Measurements from ENCODE around the gene SV2B. TPM values are rescaled to one million over a fixed set of nuclear protein-coding genes. Genes with fewer than 3 reads are reported as not detected.

The SV2B gene
- total RNA-seq, 1 experiment from 2014 or later: 3.9 TPM

DNA sequence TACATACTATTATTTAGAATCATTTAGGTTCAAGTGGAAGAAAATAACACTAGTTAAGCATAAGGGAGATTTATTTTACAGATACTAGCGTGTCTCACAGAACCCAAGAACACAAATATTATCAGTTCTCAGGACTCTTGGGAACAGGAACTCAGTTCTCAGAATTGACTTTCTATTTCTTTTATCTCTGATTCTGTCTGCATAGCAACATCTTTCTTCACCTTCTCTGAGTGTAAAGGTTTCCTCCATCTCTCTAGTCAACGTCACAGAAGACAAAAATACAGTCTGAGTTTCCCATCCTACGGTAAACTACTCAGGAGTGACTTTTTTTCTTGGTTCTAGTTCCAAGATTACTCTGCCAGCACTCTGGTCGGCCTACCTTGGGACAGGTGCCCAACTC is 220.0 kb downstream of the SV2B start:
- Histone ChIP-seq H3K9me3 (ENCODE audit: low read depth, low read length, poor library complexity, severe bottlenecking) (no peaks in the 10 kb centered on the region), H3K27me3 (replicated peaks; ENCODE audit: insufficient read depth, low read depth, low read length, poor library complexity) (no peaks in the 10 kb centered on the region), H3K27ac (ENCODE audit: low read depth, low read length, poor library complexity, severe bottlenecking) (no peak overlapping the region), H3K4me1 (ENCODE audit: insufficient read depth, low read length, poor library complexity, severe bottlenecking) (no peaks in the 10 kb centered on the region), H3K4me3 (ENCODE audit: low read depth, low read length, poor library complexity, severe bottlenecking) (no peak overlapping the region), H3K36me3 (ENCODE audit: insufficient read depth, low read length, poor library complexity, severe bottlenecking) (no peaks in the 10 kb centered on the region)
- DNase-seq (ENCODE audit: low spot score): no peak
- no TSS peak for BruUV-seq (replicated peaks)
- intact Hi-C loops (cut with micrococcal nuclease; ENCODE audit: unreplicated experiment): no loop called here
- POLR2A ChIA-PET (ENCODE audit: low non-redundant PET): no interaction called here
- CTCF ChIA-PET: no interaction called here
- TF ChIP-seq EZH2 (IDR thresholded peaks at IDR 0.05; ENCODE audit: borderline replicate concordance, low read depth, low read length, poor library complexity, severe bottlenecking): no peak
- TF ChIP-seq, protein P1, sequence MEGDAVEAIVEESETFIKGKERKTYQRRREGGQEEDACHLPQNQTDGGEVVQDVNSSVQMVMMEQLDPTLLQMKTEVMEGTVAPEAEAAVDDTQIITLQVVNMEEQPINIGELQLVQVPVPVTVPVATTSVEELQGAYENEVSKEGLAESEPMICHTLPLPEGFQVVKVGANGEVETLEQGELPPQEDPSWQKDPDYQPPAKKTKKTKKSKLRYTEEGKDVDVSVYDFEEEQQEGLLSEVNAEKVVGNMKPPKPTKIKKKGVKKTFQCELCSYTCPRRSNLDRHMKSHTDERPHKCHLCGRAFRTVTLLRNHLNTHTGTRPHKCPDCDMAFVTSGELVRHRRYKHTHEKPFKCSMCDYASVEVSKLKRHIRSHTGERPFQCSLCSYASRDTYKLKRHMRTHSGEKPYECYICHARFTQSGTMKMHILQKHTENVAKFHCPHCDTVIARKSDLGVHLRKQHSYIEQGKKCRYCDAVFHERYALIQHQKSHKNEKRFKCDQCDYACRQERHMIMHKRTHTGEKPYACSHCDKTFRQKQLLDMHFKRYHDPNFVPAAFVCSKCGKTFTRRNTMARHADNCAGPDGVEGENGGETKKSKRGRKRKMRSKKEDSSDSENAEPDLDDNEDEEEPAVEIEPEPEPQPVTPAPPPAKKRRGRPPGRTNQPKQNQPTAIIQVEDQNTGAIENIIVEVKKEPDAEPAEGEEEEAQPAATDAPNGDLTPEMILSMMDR (conservative IDR thresholded peaks at IDR 0.05; ENCODE audit: low read depth, low read length): no peak

DNA sequence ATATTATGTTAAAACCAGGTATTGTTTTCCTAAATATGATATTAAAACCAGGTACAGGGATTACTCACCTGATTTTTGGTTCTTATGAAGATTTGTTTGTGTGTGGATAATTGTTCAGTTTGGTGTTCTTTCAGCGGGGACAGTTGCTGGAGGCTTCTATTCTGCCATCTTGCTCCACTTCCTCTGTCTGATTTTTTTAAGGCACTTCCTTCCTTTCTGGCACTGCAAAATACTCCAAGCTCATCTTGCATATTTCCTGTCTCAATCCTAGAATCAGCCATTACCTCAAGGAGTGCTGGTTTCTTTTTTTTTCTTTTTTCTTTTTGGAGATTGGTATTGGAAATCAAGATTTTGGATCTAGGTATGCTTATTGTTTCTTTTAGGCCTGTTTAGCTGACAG is 229.9 kb downstream of the SV2B start:
- ChIA-PET CTCF (no interaction called here), POLR2A (ENCODE audit: low non-redundant PET) (no interaction called here)
- no peak for TF ChIP-seq EZH2 (IDR thresholded peaks at IDR 0.05; ENCODE audit: borderline replicate concordance, low read depth, low read length, poor library complexity, severe bottlenecking)
- TF ChIP-seq, protein P1 (conservative IDR thresholded peaks at IDR 0.05; ENCODE audit: low read depth, low read length): no peak
- H3K27me3 ChIP-seq (replicated peaks; ENCODE audit: insufficient read depth, low read depth, low read length, poor library complexity): no peaks in the 10 kb centered on the region
- H3K4me1 ChIP-seq (ENCODE audit: insufficient read depth, low read length, poor library complexity, severe bottlenecking): no peaks in the 10 kb centered on the region
- no TSS peak for BruUV-seq (replicated peaks)
- intact Hi-C loops (cut with micrococcal nuclease; ENCODE audit: unreplicated experiment): no loop called here
- H3K27ac ChIP-seq (ENCODE audit: low read depth, low read length, poor library complexity, severe bottlenecking): no peak overlapping the region
- H3K36me3 ChIP-seq (ENCODE audit: insufficient read depth, low read length, poor library complexity, severe bottlenecking): no peaks in the 10 kb centered on the region
- H3K9me3 ChIP-seq (ENCODE audit: low read depth, low read length, poor library complexity, severe bottlenecking): no peaks in the 10 kb centered on the region
- no peak overlapping the region for H3K4me3 ChIP-seq (ENCODE audit: low read depth, low read length, poor library complexity, severe bottlenecking)
- no peak for DNase-seq (ENCODE audit: low spot score)

DNA sequence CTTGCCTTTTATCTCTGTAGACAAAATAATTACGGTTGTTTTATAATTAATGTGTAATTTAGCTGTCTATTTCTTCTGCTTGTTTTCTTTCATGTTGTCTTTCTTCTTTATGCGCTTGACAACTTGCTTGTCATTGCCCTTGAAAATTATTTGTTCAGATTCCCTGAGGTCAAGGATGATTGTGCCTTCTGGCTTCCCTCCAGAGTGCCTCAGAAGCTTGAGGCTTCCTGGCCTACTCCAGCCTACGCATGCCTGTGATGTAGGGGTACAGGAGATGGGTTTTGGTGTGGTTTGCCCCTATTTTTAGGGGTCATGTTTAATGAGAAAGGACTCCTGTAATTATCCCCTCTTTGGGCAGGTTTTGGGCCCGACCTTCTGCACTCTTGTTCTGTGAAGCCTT is 231.5 kb downstream of the SV2B start:
- TF ChIP-seq, protein P1 (conservative IDR thresholded peaks at IDR 0.05; ENCODE audit: low read depth, low read length): no peak
- TF ChIP-seq EZH2 (IDR thresholded peaks at IDR 0.05; ENCODE audit: borderline replicate concordance, low read depth, low read length, poor library complexity, severe bottlenecking): no peak
- BruUV-seq (replicated peaks): no TSS peak

More for the DNA sequence above, 231.5 kb downstream of the SV2B start:
- H3K27ac ChIP-seq (ENCODE audit: low read depth, low read length, poor library complexity, severe bottlenecking): no peak overlapping the region
- no peaks in the 10 kb centered on the region for H3K9me3 ChIP-seq (ENCODE audit: low read depth, low read length, poor library complexity, severe bottlenecking)
- no peaks in the 10 kb centered on the region for H3K36me3 ChIP-seq (ENCODE audit: insufficient read depth, low read length, poor library complexity, severe bottlenecking)
- ChIA-PET CTCF (no interaction called here), POLR2A (ENCODE audit: low non-redundant PET) (no interaction called here)
- H3K27me3 ChIP-seq (replicated peaks; ENCODE audit: insufficient read depth, low read depth, low read length, poor library complexity): no peaks in the 10 kb centered on the region
- DNase-seq (ENCODE audit: low spot score): no peak
- intact Hi-C loops (cut with micrococcal nuclease; ENCODE audit: unreplicated experiment): no loop called here
- H3K4me1 ChIP-seq (ENCODE audit: insufficient read depth, low read length, poor library complexity, severe bottlenecking): no peaks in the 10 kb centered on the region
- no peak overlapping the region for H3K4me3 ChIP-seq (ENCODE audit: low read depth, low read length, poor library complexity, severe bottlenecking)

Measured in A673 (cell line).